ENCODE data around the gene UGGT1.

- TF ChIP-seq CTCF (conservative IDR thresholded peaks at IDR 0.05; ENCODE audit: low read depth in 2 of 2) (no peak), EZH2 (IDR thresholded peaks at IDR 0.05; ENCODE audit: low read depth, unreplicated experiment) (no peak), POLR2AphosphoS5 (IDR thresholded peaks at IDR 0.05; ENCODE audit: low read depth) (no peak), EZH2phosphoT487 (IDR thresholded peaks at IDR 0.05; ENCODE audit: unreplicated experiment) (no peak), CREB1 (CRISPR knock-in tag; IDR thresholded peaks at IDR 0.05; ENCODE audit: low read depth) (no peak), ZNF114 (CRISPR knock-in tag; IDR thresholded peaks at IDR 0.05) (no peak), REST (IDR thresholded peaks at IDR 0.05; ENCODE audit: unreplicated experiment) (no peak)
Observed at GRCh38 chr2:128237081-128237534, 146.1 kb downstream of the UGGT1 start.
